IPS DF 6.9 (cell line): ENCODE measurements around the gene SLC17A7.

Experiments
- DNase-seq: peaks from one replicate; pipeline ENCODE4 v3.0.0-alpha.2; 2013; ENCODE audit warnings: low read depth, low spot score
- H3K27ac ChIP-seq: one replicate; pipeline ENCODE4 v1.5.1; 2013; ENCODE audit warnings: low read length, control low read depth
- H3K27me3 ChIP-seq: 2 replicates; pipeline ENCODE4 v1.6.1; 2013; ENCODE audit warnings: mild to moderate bottlenecking, low read length; ENCODE audit not compliant: control insufficient read depth, insufficient read depth
- H3K36me3 ChIP-seq: 2 replicates; pipeline ENCODE4 v1.6.1; 2013; ENCODE audit warnings: low read length; ENCODE audit not compliant: control insufficient read depth, insufficient read depth
- H3K4me1 ChIP-seq: 2 replicates; pipeline ENCODE4 v1.6.1; 2013; ENCODE audit warnings: low read length; ENCODE audit not compliant: control insufficient read depth, insufficient read depth
- H3K4me3 ChIP-seq: 2 replicates; pipeline ENCODE4 v1.5.1; 2013; ENCODE audit warnings: mild to moderate bottlenecking, low read length
- H3K9me3 ChIP-seq: 2 replicates; pipeline ENCODE4 v1.6.1; 2013; ENCODE audit warnings: low read length, inconsistent platforms; ENCODE audit not compliant: control insufficient read depth, insufficient read depth
- WGBS: extraction: QIAGEN DNeasy Blood & Tissue Kit; methylation state at CpG from one replicate; pipeline ENCODE4 v1.1.7; 2013; ENCODE audit warnings: mixed read lengths, missing lambda C conversion rate; ENCODE audit not compliant: insufficient read length, insufficient coverage; 5-methylcytosine and 5-hydroxymethylcytosine counted together

The SLC17A7 gene

GRCh38 chr19:49421039-49421877, 20.1 kb downstream of the SLC17A7 start:
- no peak overlapping the region for H3K4me3 ChIP-seq

GRCh38 chr19:49420227-49420626, 21.1 kb downstream of the SLC17A7 start:
- no peak for DNase-seq
- Histone ChIP-seq H3K27ac (no peak overlapping the region), H3K4me3 (no peak overlapping the region), H3K27me3 (peaks cover 24% of the 10 kb centered on the region), H3K4me1 (peaks cover 7% of the 10 kb centered on the region), H3K9me3 (no peaks in the 10 kb centered on the region), H3K36me3 (no peaks in the 10 kb centered on the region)
- WGBS, result no CpG with 5 or more reads among the region's 2 CpGs

More at GRCh38 chr19:49421039-49421877, 20.1 kb downstream of the SLC17A7 start:
- Histone ChIP-seq H3K27me3 (peaks cover 24% of the 10 kb centered on the region), H3K9me3 (no peaks in the 10 kb centered on the region), H3K36me3 (no peaks in the 10 kb centered on the region), H3K27ac (no peak overlapping the region), H3K4me1 (peaks cover 10% of the 10 kb centered on the region)
- peak; percentile 97 for DNase-seq
- no CpG with 5 or more reads among the region's 48 CpGs for WGBS

GRCh38 chr19:49419173-49419572, 22.2 kb downstream of the SLC17A7 start:
- peaks cover 21% of the 10 kb centered on the region for H3K27me3 ChIP-seq
- H3K27ac ChIP-seq, result no peak overlapping the region
- no peak overlapping the region for H3K4me3 ChIP-seq
- no peak for DNase-seq
- H3K36me3 ChIP-seq, result no peaks in the 10 kb centered on the region
- no peaks in the 10 kb centered on the region for H3K9me3 ChIP-seq
- WGBS, result no CpG with 5 or more reads among the region's 2 CpGs
- peaks cover 10% of the 10 kb centered on the region for H3K4me1 ChIP-seq

GRCh38 chr19:49418511-49418910, 22.8 kb downstream of the SLC17A7 start:
- Histone ChIP-seq H3K27ac (no peak overlapping the region), H3K4me1 (peaks cover 10% of the 10 kb centered on the region), H3K4me3 (no peak overlapping the region), H3K27me3 (peaks cover 15% of the 10 kb centered on the region), H3K9me3 (no peaks in the 10 kb centered on the region), H3K36me3 (no peaks in the 10 kb centered on the region)
- DNase-seq, result no peak
- WGBS, result no CpG with 5 or more reads among the region's 5 CpGs

GRCh38 chr19:49417088-49417487, 24.2 kb downstream of the SLC17A7 start:
- no CpG with 5 or more reads among the region's 7 CpGs for WGBS
- Histone ChIP-seq H3K4me3 (no peak overlapping the region), H3K27ac (no peak overlapping the region), H3K36me3 (no peaks in the 10 kb centered on the region), H3K9me3 (no peaks in the 10 kb centered on the region), H3K27me3 (peaks cover 5% of the 10 kb centered on the region; the same call in 1 of the 2 replicates), H3K4me1 (peaks cover 5% of the 10 kb centered on the region)
- DNase-seq, result no peak

- H3K36me3 ChIP-seq, result no peaks in the 10 kb centered on the region
- no peak for DNase-seq
- no peaks in the 10 kb centered on the region for H3K27me3 ChIP-seq
- no peak overlapping the region for H3K27ac ChIP-seq
- H3K4me1 ChIP-seq, result peaks cover 5% of the 10 kb centered on the region
- H3K4me3 ChIP-seq, result no peak overlapping the region
- WGBS, result no CpG with 5 or more reads among the region's 2 CpGs
- H3K9me3 ChIP-seq, result no peaks in the 10 kb centered on the region
Observed at GRCh38 chr19:49415810-49416200, 25.5 kb downstream of the SLC17A7 start.

- Histone ChIP-seq H3K36me3 (no peaks in the 10 kb centered on the region), H3K27me3 (no peaks in the 10 kb centered on the region), H3K4me3 (no peak overlapping the region), H3K27ac (no peak overlapping the region), H3K9me3 (no peaks in the 10 kb centered on the region), H3K4me1 (peaks cover 5% of the 10 kb centered on the region)
- no CpG with 5 or more reads among the region's 15 CpGs for WGBS
- no peak for DNase-seq
Observed at GRCh38 chr19:49415102-49415809, 26.1 kb downstream of the SLC17A7 start.

GRCh38 chr19:49414256-49414655, 27.1 kb downstream of the SLC17A7 start:
- Histone ChIP-seq H3K4me1 (peaks cover 5% of the 10 kb centered on the region), H3K27ac (no peak overlapping the region), H3K9me3 (no peaks in the 10 kb centered on the region), H3K27me3 (no peaks in the 10 kb centered on the region), H3K4me3 (no peak overlapping the region), H3K36me3 (no peaks in the 10 kb centered on the region)
- no peak for DNase-seq
- WGBS, result no CpG with 5 or more reads among the region's 3 CpGs

GRCh38 chr19:49413348-49413747, 28.0 kb downstream of the SLC17A7 start:
- H3K9me3 ChIP-seq, result no peaks in the 10 kb centered on the region
- no CpG with 5 or more reads among the region's 9 CpGs for WGBS
- no peaks in the 10 kb centered on the region for H3K36me3 ChIP-seq
- no peak overlapping the region for H3K27ac ChIP-seq
- no peak for DNase-seq
- H3K27me3 ChIP-seq, result no peaks in the 10 kb centered on the region
- no peak overlapping the region for H3K4me3 ChIP-seq
- H3K4me1 ChIP-seq, result peaks cover 5% of the 10 kb centered on the region

GRCh38 chr19:49411681-49412326, 29.5 kb downstream of the SLC17A7 start:
- Histone ChIP-seq H3K27ac (no peak overlapping the region), H3K9me3 (no peaks in the 10 kb centered on the region), H3K27me3 (no peaks in the 10 kb centered on the region), H3K4me1 (peaks cover 3% of the 10 kb centered on the region), H3K36me3 (no peaks in the 10 kb centered on the region), H3K4me3 (no peak overlapping the region)
- no peak for DNase-seq
- no CpG with 5 or more reads among the region's 3 CpGs for WGBS
